Measurements from ENCODE around the gene NTN1. TPM values are rescaled to one million over a fixed set of nuclear protein-coding genes. Genes with fewer than 3 reads are reported as not detected.

The NTN1 gene
- polyA plus RNA-seq, 12 donors, result 5.6 to 33.5 (median 9.0) TPM; not detected in 1

DNA sequence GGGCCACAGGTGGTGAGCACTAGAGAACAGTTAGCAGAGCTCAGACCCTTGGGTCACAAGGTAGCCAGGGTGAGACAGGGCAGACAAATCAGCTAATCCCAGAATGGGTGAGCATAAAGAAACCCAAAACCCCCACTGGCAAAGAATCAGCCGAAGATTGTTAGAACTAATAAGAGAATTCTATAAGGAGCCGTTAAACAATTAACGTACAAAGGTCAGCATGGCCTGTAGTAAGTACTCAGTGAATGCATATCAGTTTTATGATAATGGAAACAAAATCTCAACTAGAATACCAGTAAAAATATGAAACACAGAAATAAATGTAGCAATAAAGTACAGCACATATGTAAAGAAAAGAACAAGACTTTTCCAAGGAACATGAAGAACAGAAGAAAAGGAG, 168.6 kb downstream of the NTN1 start:
- DNase-seq, result no peak

DNA sequence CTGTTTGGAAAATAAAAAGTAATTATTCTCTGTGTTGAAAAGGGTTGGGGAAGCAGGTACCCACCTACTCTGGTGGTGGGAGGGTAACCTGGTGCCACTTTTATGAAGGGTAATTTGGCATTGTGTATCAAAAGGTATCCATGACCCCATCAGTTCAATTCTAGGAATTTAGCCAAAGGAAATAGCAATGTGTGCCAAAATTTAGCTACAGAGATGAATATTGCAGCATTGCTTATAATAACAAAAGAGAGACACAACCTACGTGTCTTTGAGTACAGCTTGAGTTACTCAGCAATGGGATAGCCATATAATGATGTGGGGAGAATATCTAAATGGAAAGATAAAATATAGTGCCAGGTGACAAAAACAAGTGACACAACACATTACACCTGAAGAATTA, 170.7 kb downstream of the NTN1 start:
- DNase-seq, result no peak

GRCh38 chr17:9195411-9195810, 174.1 kb downstream of the NTN1 start:
- DNase-seq, result no peak

- no peak for DNase-seq
Measured at GRCh38 chr17:9195961-9196670, 174.8 kb downstream of the NTN1 start.

GRCh38 chr17:9199571-9200551, 178.6 kb downstream of the NTN1 start:
- DNase-seq, result no peak

- no peak for DNase-seq
Measured at GRCh38 chr17:9200699-9201359, 179.5 kb downstream of the NTN1 start.

GRCh38 chr17:9202532-9202931, 181.2 kb downstream of the NTN1 start:
- no peak for DNase-seq

DNA sequence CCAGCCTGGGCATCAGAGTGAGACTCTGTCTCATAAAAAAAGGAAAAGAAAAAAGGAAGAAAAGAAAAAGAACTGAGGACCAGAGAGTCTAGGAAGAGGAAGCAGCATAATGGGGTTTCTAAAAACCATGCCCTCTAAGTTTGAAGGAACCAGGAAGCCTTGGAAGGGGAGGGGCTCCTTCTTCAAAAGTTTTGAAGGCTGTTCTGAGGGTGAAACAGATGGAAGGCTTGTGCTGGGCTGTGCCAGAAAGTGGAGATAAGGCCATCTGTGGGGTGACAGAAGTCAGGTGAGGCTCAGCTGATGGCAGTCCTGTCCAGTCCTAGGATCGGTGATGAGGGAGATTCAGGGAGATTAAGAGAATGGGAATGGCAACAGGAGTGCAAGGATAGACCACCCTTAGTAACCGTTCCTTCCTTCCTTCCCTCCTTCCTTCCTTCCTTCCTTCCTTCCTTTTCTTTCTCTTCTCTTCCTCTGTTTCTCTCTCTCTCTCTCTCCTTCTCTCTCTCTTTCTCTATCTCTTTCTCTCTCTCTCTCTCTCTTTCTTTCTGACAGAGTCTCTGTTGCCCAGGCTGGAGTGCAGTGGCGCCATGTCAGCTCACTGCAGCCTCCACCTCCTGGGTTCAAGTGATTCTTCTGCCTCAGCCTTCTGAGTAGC, 182.6 kb downstream of the NTN1 start:
- DNase-seq, result no peak

DNA sequence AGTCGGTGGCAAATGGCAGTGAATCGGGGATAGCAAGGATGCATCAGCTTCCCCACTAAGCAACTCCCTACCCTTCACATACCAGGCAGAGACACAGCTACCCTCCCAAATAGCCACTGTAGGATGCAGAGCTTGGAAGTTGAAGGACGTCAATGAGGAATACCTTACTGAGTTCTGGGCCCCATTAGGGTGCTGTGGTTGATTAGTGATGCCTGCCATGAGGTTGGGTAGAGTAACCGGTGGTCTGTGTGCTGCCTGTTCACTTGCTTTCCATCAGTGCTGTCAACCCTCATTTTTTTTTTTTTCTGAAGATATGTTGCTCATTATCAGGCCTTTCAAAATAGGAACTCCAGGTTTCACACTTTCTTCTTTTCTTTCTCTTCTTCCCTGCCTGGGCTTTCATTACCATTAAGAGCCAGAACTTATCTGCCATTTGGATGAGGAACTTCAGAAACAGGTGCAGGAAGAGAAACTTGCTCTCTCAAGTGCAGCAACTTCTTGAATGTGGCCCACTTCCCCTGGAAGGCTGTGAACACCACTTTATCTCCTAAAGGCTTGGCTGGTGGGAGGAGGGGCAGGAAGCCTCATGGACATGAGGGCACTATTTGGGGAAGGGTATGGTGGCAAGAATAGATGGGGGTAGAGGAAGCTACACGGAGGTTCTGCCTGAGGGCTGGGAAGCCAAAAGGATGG, 183.5 kb downstream of the NTN1 start:
- DNase-seq, result no peak

DNA sequence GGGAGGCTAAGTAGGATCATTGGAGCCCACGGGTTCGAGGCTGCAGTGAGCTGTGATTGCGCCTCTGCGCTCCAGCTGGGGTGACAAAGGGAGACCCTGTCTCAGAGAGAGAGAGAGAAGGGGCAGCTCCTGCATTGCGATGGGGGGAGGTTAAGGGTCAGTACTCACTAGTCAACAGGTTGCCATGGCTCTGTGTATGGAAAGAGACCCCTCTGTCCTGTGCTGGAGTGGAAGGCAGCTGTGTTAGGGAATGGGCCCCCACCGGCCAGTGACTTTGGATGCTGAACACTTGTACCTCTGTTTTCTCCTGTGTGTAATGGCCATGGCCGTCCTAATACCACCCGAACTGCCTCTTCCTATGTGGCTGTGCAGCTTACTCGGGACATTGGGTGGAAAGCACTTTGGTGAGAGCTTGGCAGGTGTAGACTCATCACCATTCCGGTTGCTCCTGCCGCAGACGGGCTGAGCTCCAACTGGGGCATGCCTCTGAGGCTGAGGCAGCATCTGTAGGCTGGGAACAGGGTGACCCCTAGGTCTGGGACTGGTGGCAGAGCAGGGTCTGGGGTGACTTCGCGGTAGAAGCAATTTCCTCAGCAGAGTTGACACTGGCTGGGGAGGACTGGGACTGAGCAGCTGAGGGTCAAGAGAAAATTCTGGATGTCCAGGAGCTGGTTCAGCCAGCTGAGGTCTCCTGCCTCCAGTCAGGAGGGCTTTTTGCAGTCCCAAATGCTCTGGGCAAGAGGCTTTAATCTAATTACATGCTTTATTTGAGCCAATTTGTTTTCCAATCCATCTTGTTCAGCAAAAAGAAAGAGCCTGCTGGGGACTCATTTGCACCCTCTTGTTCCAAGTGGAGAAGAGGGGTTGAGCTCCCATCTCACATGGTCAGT, 184.5 kb downstream of the NTN1 start:
- no peak for DNase-seq

- no peak for DNase-seq
Measured at GRCh38 chr17:9206410-9206703, 185.0 kb downstream of the NTN1 start.

DNA sequence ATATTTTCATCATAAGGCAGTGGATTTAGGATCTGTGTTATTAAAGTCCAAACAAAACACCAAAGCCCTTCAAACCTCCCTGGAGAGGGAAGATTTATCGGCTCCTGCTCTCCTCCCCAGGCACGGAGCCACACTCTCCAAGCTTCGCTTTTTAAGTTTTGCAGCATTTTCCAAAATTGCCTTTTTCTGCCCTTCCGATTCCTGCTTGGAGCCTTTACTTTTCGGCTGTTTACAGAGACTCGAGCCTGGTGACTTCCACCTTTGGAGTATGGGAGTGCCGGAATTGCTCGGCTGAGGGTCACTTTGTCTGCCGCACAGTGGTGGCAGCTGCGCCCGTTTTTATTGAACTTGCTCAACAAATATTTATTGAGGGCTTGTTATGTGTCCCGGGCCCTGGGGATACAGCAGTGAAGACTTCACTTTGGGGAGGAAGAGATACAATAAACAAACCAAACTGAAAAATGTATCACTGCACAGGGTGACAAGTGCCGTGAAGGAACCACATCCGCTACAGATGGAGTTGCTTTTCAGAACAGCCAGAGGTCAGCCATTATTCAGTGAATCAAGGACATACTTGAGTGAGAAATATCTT, 185.5 kb downstream of the NTN1 start:
- no peak for DNase-seq

DNA sequence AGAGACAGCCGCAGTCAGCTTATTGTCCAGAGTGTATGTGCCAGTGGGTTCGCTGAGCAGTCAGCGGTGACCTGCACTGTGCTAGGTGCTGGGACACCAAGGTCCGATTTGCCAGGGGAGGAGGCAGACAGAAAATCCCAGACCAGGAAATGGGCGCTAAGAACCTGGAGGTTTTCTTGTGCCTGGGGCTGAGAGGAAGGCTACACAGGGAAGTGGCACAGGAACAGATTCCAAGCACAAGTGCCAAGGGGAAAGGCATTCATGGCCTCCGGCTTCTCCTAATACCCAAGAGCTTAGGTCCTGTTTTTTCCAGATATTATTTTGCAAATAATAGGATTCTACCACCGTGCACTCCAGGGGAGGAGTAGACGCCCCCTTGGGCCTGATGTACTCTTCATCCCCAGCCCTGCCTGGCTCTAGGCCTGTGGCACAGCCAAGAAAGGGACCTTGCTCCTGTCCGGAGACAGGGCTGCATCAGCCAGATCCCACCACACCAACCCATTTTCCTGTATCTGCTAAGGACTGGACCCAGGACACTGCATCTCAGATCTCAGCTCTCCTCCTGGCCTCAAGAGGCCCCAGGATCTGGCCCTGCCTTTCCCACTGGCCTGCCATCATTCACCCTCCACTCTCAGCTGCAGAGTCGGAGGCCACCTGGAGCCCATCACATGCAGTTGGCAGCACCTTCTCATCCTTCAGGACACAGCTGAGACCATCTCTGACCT, 187.2 kb downstream of the NTN1 start:
- no peak for DNase-seq

DNA sequence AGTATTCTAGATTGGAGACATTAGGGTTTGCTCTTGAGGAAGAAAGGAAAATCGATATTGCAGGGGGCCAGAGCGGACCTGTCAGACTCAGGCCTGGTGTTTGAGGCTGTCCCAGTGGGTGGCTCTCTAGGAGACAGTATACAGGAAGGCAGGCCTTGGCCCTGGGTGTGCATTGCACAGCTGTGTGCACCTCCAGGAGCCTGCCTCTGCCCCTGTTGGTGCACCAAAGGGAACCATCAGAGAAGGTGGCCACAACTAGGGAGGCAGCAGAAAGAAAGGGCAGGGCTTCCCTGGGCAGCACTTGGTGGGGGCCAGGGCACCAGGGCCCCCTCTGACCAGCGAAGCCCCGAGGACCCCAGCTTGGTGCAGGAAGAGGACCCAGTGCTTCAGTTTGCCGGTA, 188.0 kb downstream of the NTN1 start:
- no peak for DNase-seq

DNA sequence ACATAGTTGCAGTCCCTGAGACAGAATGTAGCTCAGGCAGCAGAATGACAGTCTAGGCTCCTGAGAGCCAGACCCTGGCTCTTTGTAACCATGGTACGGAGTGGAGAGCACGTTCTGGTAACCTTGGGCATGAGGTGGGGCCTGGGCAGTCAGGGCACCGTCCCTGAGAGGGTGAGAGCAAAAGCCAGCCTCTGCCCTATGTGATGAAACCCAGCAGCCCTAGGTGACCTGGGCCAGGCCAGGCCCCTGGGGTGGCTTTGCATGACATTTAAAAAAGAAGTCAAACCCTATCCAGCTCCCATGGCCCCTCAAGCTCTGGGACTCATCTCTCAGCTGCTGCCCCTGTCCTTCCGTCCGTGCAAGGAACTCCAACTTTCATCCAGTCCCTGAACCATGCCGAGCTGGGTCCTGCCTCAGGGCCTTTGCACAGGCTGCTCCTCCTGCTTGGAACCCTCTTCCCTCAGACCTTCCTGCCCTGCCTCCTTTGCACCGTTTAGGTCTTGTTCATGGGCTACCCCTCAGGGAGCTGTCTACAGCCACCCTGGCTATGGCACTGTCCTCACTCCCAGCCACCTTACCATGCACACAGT, 188.6 kb downstream of the NTN1 start:
- DNase-seq, result no peak

GRCh38 chr17:9211133-9211765, 189.9 kb downstream of the NTN1 start:
- no peak for DNase-seq

GRCh38 chr17:9212376-9213302, 191.3 kb downstream of the NTN1 start:
- no peak for DNase-seq

All from muscle of arm (tissue), 12 donors.